ENCODE results near the gene PPEF1.
"Not testable (repeated sequence)": the region's sequence is repeated elsewhere in the genome, so short reads cannot be mapped to it uniquely, and the experiment has no call there.

The PPEF1 gene

GRCh38 chrX:18701621-18702361, 5.7 kb upstream of the PPEF1 start:
- DNase-seq (ENCODE audit: low read depth in 2 of 2), result no peak

GRCh38 chrX:18702362-18703195, 4.9 kb upstream of the PPEF1 start:
- no peak for DNase-seq (ENCODE audit: low read depth in 2 of 2)

GRCh38 chrX:18709833-18710232, 2.4 kb downstream of the PPEF1 start:
- DNase-seq (ENCODE audit: low read depth in 2 of 2), result no peak

- no peak for DNase-seq (ENCODE audit: low read depth in 2 of 2)
Observed at GRCh38 chrX:18714910-18715309, 7.5 kb downstream of the PPEF1 start.

- no peak for DNase-seq (ENCODE audit: low read depth in 2 of 2)
Observed at GRCh38 chrX:18719852-18720251, 12.4 kb downstream of the PPEF1 start.

- DNase-seq (ENCODE audit: low read depth in 2 of 2), result no peak
Observed at GRCh38 chrX:18721683-18722499, 14.4 kb downstream of the PPEF1 start.

- no peak for DNase-seq (ENCODE audit: low read depth in 2 of 2)
Observed at GRCh38 chrX:18722500-18723071, 15.1 kb downstream of the PPEF1 start.

- no peak for DNase-seq (ENCODE audit: low read depth in 2 of 2)
Observed at GRCh38 chrX:18725310-18725943, 18.0 kb downstream of the PPEF1 start.

GRCh38 chrX:18733287-18733686, 25.8 kb downstream of the PPEF1 start:
- no peak for DNase-seq (ENCODE audit: low read depth in 2 of 2)

- DNase-seq (ENCODE audit: low read depth in 2 of 2), result not testable (repeated sequence)
Observed at GRCh38 chrX:18739609-18740008, 32.2 kb downstream of the PPEF1 start.

- no peak for DNase-seq (ENCODE audit: low read depth in 2 of 2)
Observed at GRCh38 chrX:18748499-18748898, 41.1 kb downstream of the PPEF1 start.

GRCh38 chrX:18753631-18754030, 46.2 kb downstream of the PPEF1 start:
- no peak for DNase-seq (ENCODE audit: low read depth in 2 of 2)

- DNase-seq (ENCODE audit: low read depth in 2 of 2), result no peak
Observed at GRCh38 chrX:18755651-18756050, 48.2 kb downstream of the PPEF1 start.

GRCh38 chrX:18757956-18758932, 50.8 kb downstream of the PPEF1 start:
- DNase-seq (ENCODE audit: low read depth in 2 of 2), result no peak

GRCh38 chrX:18761750-18762149, 54.3 kb downstream of the PPEF1 start:
- no peak for DNase-seq (ENCODE audit: low read depth in 2 of 2)

- not testable (repeated sequence) for DNase-seq (ENCODE audit: low read depth in 2 of 2)
Observed at GRCh38 chrX:18763106-18763505, 55.7 kb downstream of the PPEF1 start.

GRCh38 chrX:18769364-18769763, 61.9 kb downstream of the PPEF1 start:
- no peak for DNase-seq (ENCODE audit: low read depth in 2 of 2)

GRCh38 chrX:18769812-18770573, 62.5 kb downstream of the PPEF1 start:
- DNase-seq (ENCODE audit: low read depth in 2 of 2), result no peak

GRCh38 chrX:18789916-18790315, 82.5 kb downstream of the PPEF1 start:
- no peak for DNase-seq (ENCODE audit: low read depth in 2 of 2)

Measured in stimulated activated CD8-positive, alpha-beta memory T cell treated with anti-CD3 and anti-CD28 coated beads, Interleukin-2, amount 100 ng/mL, for 1 hour (primary cell).